ENCODE measurements around the gene SMIM14. TPM values are rescaled to one million over a fixed set of nuclear protein-coding genes. Genes with fewer than 3 reads are reported as not detected.

The SMIM14 gene
- total RNA-seq: 47.9 and 61.6 TPM in 2 replicates

GRCh38 chr4:39638354-39639239 lies at the start of gene SMIM14:
TSS of gene SMIM14 (minus strand) at chr4:39638865. CDS start at chr4:39605145, 33,720 bp downstream.

GRCh38 chr4:39527296-39528060 lies 111.2 kb downstream of the SMIM14 start, which contains the start of gene UGDH:
TSS of gene UGDH (minus strand) at chr4:39527439. CDS start at chr4:39521512, 5,927 bp downstream.

Other genes starting within 250 kb of the SMIM14 start
- not detected in 2 replicates for gene KLB, start 231.9 kb downstream of the SMIM14 start, total RNA-seq
- 2,337 and 2,625 TPM in 2 replicates for gene RPL9, start 179.9 kb downstream of the SMIM14 start, total RNA-seq
- gene LIAS, start 179.8 kb downstream of the SMIM14 start, total RNA-seq: 6.4 and 8.2 TPM in 2 replicates
- 665 and 779 TPM in 2 replicates for gene UGDH, start 111.4 kb downstream of the SMIM14 start, total RNA-seq
- gene UBE2K, start 59.3 kb upstream of the SMIM14 start, total RNA-seq: 18.2 and 19.9 TPM in 2 replicates